Common myeloid progenitor, CD34-positive (primary cell): Measurements from ENCODE around the gene CRACDL.

Source experiments
- CTCF ChIA-PET: fragments of 350-600 bp; sonication (Branson Sonifier 250); formaldehyde crosslinking; loops from one replicate; lab custom pipeline; 2021; ENCODE audit warnings: antibody characterized with exemption; lab: Charles Lee
- POLR2A ChIA-PET: fragments of 350-600 bp; sonication (Branson Sonifier 250); formaldehyde crosslinking; loops from one replicate; lab custom pipeline; 2021; ENCODE audit warnings: antibody characterized with exemption; lab: Charles Lee
- DNase-seq, 3 donors: peaks; one replicate each; pipeline versions ENCODE4 v3.0.0 to v3.0.0-alpha.2; 2013
- H3K27ac ChIP-seq, 2 experiments: 1 replicate in 1 of 2; 2 replicates in 1 of 2; pipeline ENCODE4 v1.7.0; 2013; ENCODE audit warnings: inconsistent platforms in 2 of 2, low read length in 2 of 2, mild to moderate bottlenecking in 2 of 2, low read depth in 1 of 2, moderate library complexity in 1 of 2; ENCODE audit not compliant: severe bottlenecking in 2 of 2, insufficient read depth in 1 of 2, poor library complexity in 1 of 2
- H3K27me3 ChIP-seq, 5 experiments: replicated peaks in 2 of 5; 1 replicate in 3 of 5; 2 replicates in 2 of 5; pipeline versions ENCODE4 v1.6.1 to v1.7.0; 2013; ENCODE audit warnings: low read length in 4 of 5, mild to moderate bottlenecking in 2 of 5, moderate library complexity in 2 of 5, inconsistent platforms in 1 of 5; ENCODE audit not compliant: insufficient read depth in 5 of 5, control insufficient read depth in 4 of 5
- H3K36me3 ChIP-seq, 4 experiments: 1 replicate in 2 of 4; 2 replicates in 2 of 4; pipeline versions ENCODE4 v1.6.1 to v1.7.0; 2013; ENCODE audit warnings: low read length in 3 of 4, control low read depth in 1 of 4, mild to moderate bottlenecking in 1 of 4; ENCODE audit not compliant: control insufficient read depth in 4 of 4, insufficient read depth in 4 of 4
- H3K4me1 ChIP-seq, 4 experiments: 1 replicate in 3 of 4; 2 replicates in 1 of 4; pipeline versions ENCODE4 v1.6.1 to v1.7.1; 2013; ENCODE audit warnings: low read length in 3 of 4, mild to moderate bottlenecking in 3 of 4, control low read depth in 1 of 4, inconsistent platforms in 1 of 4, moderate library complexity in 1 of 4; ENCODE audit not compliant: control insufficient read depth in 4 of 4, insufficient read depth in 4 of 4; ENCODE audit errors: control extremely low read depth in 1 of 4
- H3K4me3 ChIP-seq, 7 experiments: 1 replicate in 4 of 7; 2 replicates in 3 of 7; pipeline versions ENCODE4 v1.5.1 to v1.7.0; 2013; ENCODE audit warnings: mild to moderate bottlenecking in 7 of 7, low read length in 6 of 7, moderate library complexity in 6 of 7, inconsistent platforms in 2 of 7, low read depth in 2 of 7, control low read depth in 1 of 7; ENCODE audit not compliant: insufficient read depth in 4 of 7, control insufficient read depth in 1 of 7; ENCODE audit errors: extremely low read depth in 1 of 7
- H3K9me3 ChIP-seq, 5 experiments: 1 replicate in 4 of 5; 2 replicates in 1 of 5; pipeline versions ENCODE4 v1.6.1 to v1.7.1; 2013; ENCODE audit warnings: low read length in 4 of 5, mild to moderate bottlenecking in 2 of 5, inconsistent platforms in 1 of 5, low read depth in 1 of 5, moderate library complexity in 1 of 5; ENCODE audit not compliant: control insufficient read depth in 4 of 5, insufficient read depth in 2 of 5; ENCODE audit errors: control extremely low read depth in 1 of 5
- WGBS: methylation state at CpG from one replicate; pipeline ENCODE4 v1.1.5; 2013; ENCODE audit not compliant: insufficient coverage; 5-methylcytosine and 5-hydroxymethylcytosine counted together

CRACDL gene

DNA sequence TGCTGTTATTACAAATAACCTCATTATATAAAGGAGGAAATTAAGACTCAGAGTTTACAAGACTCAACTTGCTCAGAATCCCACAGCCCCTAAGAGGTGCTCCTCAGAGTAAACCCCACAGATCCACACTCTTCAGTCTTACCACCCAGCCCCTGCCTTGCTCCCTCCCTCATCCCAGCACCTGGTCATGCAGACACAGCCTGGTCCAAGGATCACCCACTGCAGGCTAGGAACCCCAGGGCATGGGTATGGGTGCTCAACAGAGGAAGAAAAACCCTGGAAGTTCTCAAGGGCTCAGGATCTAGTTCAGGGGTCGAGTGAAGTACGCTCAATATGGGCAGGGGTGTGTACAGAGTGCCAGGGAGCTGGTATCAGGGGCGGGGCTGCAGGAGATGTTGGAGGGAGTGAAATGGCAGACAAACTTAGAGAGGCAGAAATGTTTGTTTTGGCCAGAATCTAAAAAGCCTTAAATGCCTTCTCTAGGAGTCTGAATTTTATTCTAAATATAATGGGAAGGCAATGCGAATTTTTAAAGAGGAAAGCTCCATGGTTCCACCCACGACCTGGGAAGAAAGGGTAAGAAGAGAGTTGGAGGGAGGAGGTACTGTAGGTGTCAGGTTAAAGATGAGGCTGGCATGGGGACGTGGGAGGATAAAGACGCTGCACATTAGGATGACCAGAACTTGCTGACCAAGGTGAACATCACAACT is 126.0 kb downstream of the CRACDL start:
- H3K4me1 ChIP-seq: peaks cover 0 to 13% (median 4%) of the 10 kb centered on the region in 4 experiments
- no peak overlapping the region for H3K27ac ChIP-seq
- H3K9me3 ChIP-seq: peaks cover 0 to 3% (median 0%) of the 10 kb centered on the region in 5 experiments
- ChIA-PET POLR2A (no interaction called here), CTCF (no interaction called here)
- no peaks in the 10 kb centered on the region for H3K27me3 ChIP-seq
- H3K4me3 ChIP-seq: no peak overlapping the region
- no peaks in the 10 kb centered on the region for H3K36me3 ChIP-seq
- 93% methylated on average over 7 of the region's 7 CpGs for WGBS
- DNase-seq: no peak

DNA sequence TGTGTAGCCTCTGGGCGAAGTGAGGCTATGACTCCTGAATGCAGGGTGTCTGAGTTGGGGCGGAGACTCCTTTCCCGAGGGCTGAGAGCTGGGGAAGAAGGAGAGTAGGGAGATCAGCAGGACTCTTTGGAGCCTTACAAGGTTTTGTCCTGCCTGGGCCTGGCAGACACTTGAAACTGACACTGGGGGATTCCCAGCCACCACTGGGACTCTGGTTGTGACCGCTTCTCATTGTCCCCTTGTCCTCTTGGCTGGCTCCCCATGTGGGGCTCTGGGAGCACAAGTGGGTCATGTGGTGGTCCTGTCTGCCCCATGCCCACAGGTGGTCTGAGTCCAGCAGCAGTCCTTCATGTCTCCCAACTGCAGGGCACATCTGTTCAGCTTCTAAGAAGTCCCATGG is 126.9 kb downstream of the CRACDL start:
- Histone ChIP-seq H3K27me3 (no peaks in the 10 kb centered on the region), H3K9me3 (peaks cover 0 to 3% (median 0%) of the 10 kb centered on the region in 5 experiments), H3K4me3 (no peak overlapping the region), H3K27ac (no peak overlapping the region), H3K36me3 (no peaks in the 10 kb centered on the region), H3K4me1 (peaks cover 0 to 18% (median 5%) of the 10 kb centered on the region in 4 experiments)
- ChIA-PET POLR2A (no interaction called here), CTCF (no interaction called here)
- WGBS: 97% methylated on average over 4 of the region's 4 CpGs
- DNase-seq: no peak

GRCh38 chr2:98808546-98808945 is 127.5 kb downstream of the CRACDL start:
- 100% methylated on average over 2 of the region's 3 CpGs for WGBS

DNA sequence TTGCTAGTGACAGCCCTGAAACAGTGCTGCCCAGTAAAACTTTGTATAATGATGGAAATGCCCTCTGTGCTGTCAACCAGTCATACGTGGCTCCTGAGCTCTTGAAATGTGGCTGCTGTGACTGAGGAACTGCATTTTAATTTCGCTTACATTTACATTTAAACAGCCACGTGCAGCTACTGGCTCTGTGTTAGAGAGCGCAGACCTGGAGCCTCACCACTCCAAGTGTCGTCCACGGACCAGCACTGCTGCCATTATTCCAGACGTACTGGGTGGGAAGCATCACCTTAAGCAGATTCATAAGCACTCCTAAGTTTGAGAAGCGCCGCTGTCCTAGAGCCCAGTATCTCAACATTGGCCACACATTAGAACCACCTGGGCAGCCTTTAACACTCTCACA is 128.1 kb downstream of the CRACDL start:
- ChIA-PET POLR2A (interaction anchor here (0.6 kb wide), 1 partner anchor 94 kb away, joined by 3 read pairs; no protein-coding TSS in a partner anchor), CTCF (interaction anchor here (1.1 kb wide), 1 partner anchor 15 kb away, joined by 3 read pairs; no protein-coding TSS in a partner anchor)

More at GRCh38 chr2:98808546-98808945, 127.5 kb downstream of the CRACDL start:
- no peak for DNase-seq
- Histone ChIP-seq H3K4me3 (no peak overlapping the region), H3K36me3 (no peaks in the 10 kb centered on the region), H3K4me1 (peaks cover 0 to 18% (median 5%) of the 10 kb centered on the region in 4 experiments), H3K9me3 (peaks cover 0 to 3% (median 0%) of the 10 kb centered on the region in 5 experiments), H3K27me3 (no peaks in the 10 kb centered on the region), H3K27ac (no peak overlapping the region)
- ChIA-PET POLR2A (no interaction called here), CTCF (no interaction called here)

GRCh38 chr2:98807221-98807620 is 128.8 kb downstream of the CRACDL start:
- no peak for DNase-seq
- H3K9me3 ChIP-seq: no peaks in the 10 kb centered on the region
- H3K36me3 ChIP-seq: no peaks in the 10 kb centered on the region
- ChIA-PET POLR2A (interaction anchor here (0.6 kb wide), 1 partner anchor 93 kb away, joined by 3 read pairs; no protein-coding TSS in a partner anchor), CTCF (interaction anchor here (1.1 kb wide), 1 partner anchor 14 kb away, joined by 3 read pairs; no protein-coding TSS in a partner anchor)
- WGBS: 100% methylated on average over 3 of the region's 3 CpGs
- no peak overlapping the region for H3K27ac ChIP-seq
- H3K27me3 ChIP-seq: no peaks in the 10 kb centered on the region
- H3K4me3 ChIP-seq: no peak overlapping the region
- H3K4me1 ChIP-seq: peaks cover 0 to 18% (median 5%) of the 10 kb centered on the region in 4 experiments

More for the DNA sequence above, 128.1 kb downstream of the CRACDL start:
- Histone ChIP-seq H3K27ac (no peak overlapping the region), H3K27me3 (no peaks in the 10 kb centered on the region), H3K36me3 (no peaks in the 10 kb centered on the region), H3K4me1 (peaks cover 0 to 18% (median 5%) of the 10 kb centered on the region in 4 experiments), H3K4me3 (no peak overlapping the region), H3K9me3 (peaks cover 0 to 3% (median 0%) of the 10 kb centered on the region in 5 experiments)
- no peak for DNase-seq
- WGBS: 95% methylated on average over 9 of the region's 9 CpGs

DNA sequence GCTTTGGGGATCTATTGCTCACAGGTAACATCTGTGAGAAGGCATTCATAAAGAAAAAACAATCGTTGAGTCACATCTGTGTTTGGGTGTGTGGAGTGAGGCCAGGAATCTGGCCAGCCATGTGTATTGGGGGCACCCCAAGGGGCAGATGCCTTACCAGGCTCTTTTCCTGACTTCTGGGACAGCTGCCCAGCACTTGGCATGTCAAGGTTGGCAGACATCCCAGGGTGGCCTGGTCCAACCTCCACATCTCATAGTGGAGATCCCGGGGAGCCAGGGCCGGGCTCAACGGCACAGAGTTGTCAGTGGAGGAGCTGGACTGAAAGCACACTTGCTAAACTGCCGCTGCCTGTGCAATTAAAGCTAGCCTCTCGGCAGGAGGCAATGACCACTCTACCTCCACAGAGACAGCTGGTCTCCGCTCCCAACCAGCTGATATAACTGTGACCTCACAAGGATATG is 129.8 kb downstream of the CRACDL start:
- Histone ChIP-seq H3K36me3 (no peaks in the 10 kb centered on the region), H3K27ac (no peak overlapping the region), H3K9me3 (no peaks in the 10 kb centered on the region), H3K4me1 (peaks cover 0 to 18% (median 5%) of the 10 kb centered on the region in 4 experiments), H3K4me3 (no peak overlapping the region), H3K27me3 (no peaks in the 10 kb centered on the region)
- ChIA-PET CTCF (interaction anchor here (0.7 kb wide), 1 partner anchor 155 kb away, joined by 4 read pairs; no protein-coding TSS in a partner anchor), POLR2A (no interaction called here)
- no peak for DNase-seq
- WGBS: 81% methylated on average over 4 of the region's 7 CpGs
